Stimulated activated CD8-positive, alpha-beta memory T cell treated with anti-CD3 and anti-CD28 coated beads, Interleukin-12 subunit alpha, Interleukin-12 subunit beta, amount 100 ng/mL, for 24 hours (primary cell): ENCODE results near the gene EIF4G1.
"Not testable (repeated sequence)": the region's sequence is repeated elsewhere in the genome, so short reads cannot be mapped to it uniquely, and the experiment has no call there.

ENCODE experiments used
- DNase-seq: peaks from one replicate; pipeline ENCODE4 v3.0.0-alpha.2; 2020; ENCODE audit errors: extremely low read depth

Gene EIF4G1

DNA sequence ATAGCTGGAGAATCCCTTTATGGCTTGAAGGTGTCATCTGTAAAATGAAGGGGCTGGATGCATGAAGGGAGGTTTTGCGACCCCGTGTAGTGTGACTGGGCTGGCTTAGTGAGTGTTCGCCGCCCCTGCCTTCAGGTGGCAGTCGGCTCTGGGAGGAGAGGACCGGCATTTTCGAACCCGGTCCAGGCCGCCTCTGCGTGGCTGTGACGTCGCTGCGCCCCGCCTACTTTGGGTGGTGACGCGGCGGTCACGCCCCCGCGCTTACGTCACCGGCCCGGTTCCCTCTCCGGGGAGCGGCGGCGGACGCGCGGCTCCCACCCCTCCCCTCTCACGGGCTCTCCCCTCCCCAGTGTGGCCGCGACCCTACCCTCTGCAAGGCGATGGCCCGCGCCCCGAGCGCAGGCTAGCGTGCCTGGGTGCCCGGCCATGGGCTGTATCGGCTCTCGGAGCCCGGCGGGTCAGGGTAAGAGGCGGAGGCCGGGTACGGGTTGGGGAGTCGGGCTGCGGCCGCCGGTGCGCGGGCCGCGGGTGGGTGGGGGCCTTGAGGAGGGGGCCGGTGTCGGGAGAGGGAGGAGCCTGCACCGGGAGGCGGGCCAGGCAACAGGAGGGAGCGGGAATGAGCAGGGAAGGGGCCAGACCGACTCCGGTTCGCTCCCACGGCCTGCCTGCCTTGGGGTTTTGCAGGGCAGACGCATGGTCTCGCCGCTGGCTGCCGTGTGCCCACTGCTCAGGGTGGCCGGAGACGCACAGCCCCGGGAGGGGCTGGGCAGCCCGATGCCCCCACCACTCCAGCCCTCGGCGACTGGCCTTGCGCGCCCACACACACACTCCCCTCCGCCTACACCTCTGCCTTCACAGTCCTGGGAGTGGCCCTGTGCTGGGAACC is 21.5 kb downstream of the EIF4G1 start:
- peak; percentile 51 for DNase-seq

DNA sequence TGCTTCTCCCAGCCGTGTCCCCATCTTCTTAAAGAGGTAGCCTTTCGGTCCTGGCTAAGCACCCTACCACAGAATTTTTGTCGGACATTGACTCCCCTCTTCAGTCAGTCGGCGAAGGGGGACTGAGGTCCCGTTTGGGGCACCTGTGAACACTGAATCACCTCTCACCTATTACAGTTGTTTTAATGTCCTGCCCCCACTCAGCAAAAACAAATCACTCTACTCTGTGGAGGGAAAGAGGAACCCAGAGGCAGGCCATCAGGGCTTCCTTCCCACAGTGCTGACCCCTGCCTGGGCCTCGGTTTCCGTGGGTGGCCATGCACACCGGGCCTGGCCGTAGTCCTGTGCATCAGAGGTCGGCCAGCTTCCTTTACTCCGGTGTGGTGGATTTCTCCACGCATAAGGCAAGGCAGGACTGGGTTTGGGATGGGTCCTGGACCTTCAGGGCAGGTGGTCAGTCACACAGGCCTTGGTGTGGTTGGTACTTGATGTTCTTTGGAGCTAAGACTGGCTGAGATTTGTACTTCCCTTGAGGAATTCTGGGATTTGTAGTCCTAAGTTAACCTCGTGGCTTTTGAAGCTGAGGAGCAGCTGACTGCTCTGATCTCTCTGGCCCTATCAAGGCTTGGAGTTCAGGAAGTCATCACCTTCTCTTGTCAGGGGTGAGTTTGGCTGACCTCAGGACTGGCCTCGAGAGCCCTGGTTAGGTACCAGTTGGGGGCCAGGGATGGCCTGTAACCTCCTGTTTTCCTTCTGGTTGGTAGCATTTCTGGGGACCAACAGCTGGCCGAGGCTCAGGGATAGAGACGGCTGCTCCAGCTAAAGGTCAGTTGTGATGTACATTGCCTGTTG is 22.4 kb downstream of the EIF4G1 start:
- no peak for DNase-seq

DNA sequence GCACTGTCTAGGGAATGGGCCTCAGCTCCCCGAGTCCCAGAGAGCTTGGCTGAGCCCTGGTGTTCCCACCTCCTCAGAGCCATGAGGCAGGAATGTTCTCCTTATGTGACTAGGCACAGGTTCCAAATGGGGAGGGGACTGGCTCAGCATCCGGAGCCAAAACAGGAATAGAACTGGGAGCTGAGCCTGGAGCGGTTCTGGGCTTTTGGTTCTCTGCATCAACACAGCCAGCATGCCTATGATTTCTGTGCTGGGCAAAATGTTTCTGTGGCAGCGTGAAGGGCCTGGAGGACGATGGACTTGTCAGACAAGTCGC is 23.0 kb downstream of the EIF4G1 start, which contains the start of gene FAM131A:
Gene FAM131A, plus strand, starts transcription at position 202 of the 316 bp plus-strand sequence. Its CDS starts 31 bp downstream, at position 233.
- DNase-seq = no peak

DNA sequence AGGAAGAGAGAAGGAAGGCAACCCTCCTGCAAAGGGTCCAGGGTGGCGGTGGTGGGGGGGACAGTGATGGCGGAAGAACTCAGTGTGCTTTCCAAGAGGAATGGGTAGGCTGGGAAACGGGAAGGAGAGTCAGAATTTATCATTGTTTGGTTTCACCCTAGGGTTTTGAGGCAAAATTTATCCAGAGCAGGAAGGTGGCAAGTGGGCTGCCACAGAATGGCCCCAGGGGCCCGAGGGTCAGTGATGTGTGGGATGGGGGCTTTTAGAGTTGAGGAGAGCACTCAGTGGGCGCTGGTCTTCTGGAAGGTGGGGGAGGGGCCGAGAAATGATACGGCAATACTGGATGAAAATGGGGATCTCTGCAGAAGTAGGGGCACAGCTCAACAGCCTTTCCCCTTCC is 23.6 kb downstream of the EIF4G1 start:
- no peak for DNase-seq

DNA sequence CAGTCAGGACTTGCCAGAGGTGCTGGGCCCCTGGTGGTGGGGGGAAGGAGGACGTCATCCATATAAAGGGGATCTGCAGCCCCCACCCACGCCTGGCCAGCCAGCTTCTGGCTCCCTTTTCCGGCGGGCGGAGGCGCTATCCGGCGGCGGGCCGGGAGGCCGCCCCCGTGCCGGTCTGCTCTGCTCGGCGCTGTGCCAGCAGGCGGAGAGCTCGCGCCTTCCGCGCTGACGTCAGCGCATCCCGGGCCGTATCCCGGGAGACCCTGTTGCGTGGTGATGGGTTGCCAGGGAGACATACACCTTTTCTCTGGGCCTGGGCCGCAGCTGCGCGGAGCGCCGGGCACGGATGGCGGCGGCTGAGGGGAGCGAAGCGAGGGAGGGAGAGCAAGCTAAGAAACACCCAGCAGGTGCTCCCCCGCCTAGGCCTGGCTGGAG is 24.1 kb downstream of the EIF4G1 start:
- DNase-seq = no peak

DNA sequence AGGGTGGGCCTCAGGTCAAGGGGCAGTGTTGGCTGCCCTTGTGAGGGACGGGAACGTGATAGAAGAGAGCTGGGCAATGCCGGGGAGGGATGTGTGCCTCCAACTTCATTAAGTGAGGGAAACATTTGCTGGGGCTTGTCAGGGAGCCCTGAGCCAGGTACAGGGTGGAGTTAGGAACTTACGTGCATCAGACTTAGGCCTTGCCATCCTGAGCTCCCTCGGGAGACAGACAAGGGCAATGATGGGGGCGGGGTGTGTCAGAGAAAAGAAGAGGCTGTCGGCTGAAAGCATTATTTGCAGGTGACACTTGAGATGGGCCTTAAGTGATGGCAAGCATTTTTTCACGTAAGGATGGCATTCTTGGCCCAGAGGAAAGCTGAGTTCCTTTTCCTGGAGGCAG is 24.6 kb downstream of the EIF4G1 start:
- DNase-seq = no peak

DNA sequence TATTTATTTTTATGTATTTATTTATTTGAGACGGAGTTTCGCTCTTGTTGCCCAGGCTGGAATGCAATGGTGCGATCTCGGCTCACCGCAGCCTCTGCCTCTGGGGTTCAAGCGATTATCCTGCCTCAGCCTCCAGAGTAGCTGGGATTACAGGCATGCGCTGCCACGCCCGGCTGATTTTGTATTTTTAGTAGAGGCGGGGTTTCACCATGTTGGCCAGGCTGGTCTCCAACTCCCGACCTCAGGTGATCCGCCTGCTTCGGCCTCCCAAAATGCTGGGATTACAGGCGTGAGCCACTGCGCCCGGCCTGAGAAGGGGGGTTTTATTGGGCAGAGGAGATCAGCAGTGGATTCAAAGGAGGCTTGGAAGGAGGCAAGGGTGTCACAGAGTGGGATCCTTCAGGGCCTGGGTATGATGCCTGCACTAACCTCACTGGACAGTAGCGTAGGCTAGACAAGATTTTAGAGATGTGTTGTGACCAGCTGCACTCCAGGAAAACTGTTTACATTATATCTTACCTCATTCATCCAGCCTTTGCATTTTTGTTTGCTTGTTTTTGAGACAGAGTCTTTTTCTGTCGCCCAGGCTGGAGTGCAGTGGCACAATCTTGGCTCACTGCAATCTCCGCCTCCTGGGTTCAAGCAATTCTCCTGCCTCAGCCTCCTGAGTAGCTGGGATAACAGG is 25.2 kb downstream of the EIF4G1 start:
- DNase-seq = not testable (repeated sequence)

DNA sequence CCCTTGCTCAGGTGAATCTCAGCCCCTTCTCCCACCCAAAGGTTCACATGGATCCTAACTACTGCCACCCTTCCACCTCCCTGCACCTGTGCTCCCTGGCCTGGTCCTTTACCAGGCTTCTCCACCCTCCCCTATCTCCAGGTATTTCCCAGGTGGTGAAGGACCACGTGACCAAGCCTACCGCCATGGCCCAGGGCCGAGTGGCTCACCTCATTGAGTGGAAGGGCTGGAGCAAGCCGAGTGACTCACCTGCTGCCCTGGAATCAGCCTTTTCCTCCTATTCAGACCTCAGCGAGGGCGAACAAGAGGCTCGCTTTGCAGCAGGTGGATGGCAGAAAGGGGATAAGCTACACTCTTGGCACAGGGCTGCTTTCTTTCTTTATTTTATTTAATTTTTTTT is 27.5 kb downstream of the EIF4G1 start:
- no peak for DNase-seq

DNA sequence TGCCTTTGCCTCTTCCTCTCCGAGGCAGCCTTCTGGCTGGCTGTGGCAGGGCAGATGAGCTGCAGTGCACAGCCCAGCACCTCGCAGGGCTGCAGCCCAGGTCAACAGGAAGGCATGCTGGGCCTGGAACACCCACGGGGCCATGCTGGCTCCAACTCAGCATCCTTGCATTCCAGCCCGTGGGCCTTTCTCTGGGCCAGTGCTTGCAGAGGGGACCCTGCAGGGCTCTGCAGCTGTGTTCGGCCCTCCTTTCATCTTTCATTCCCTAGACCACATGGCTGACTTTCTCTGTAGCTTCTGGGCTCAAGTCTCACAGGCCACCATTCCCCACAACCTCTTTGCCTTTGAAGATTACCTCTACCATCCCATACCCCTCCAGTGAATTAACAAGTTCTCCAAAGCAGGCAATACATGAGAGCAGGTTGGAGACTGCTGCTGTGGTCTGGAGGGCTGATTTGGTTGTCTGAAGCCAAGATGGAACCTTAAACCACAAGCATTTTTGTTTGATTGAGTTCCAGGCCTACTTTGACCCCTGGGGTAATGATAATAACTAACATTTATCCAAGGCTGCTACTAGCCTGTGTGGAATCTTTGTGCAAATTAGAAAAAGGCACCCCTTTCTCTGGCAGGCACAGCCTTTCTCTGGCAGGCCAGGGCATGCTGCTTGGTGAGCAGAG is 28.9 kb downstream of the EIF4G1 start:
- DNase-seq = no peak

DNA sequence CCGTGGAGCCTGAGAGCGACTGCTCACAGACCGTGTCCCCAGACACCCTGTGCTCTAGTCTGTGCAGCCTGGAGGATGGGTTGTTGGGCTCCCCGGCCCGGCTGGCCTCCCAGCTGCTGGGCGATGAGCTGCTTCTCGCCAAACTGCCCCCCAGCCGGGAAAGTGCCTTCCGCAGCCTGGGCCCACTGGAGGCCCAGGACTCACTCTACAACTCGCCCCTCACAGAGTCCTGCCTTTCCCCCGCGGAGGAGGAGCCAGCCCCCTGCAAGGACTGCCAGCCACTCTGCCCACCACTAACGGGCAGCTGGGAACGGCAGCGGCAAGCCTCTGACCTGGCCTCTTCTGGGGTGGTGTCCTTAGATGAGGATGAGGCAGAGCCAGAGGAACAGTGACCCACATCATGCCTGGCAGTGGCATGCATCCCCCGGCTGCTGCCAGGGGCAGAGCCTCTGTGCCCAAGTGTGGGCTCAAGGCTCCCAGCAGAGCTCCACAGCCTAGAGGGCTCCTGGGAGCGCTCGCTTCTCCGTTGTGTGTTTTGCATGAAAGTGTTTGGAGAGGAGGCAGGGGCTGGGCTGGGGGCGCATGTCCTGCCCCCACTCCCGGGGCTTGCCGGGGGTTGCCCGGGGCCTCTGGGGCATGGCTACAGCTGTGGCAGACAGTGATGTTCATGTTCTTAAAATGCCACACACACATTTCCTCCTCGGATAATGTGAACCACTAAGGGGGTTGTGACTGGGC is 30.3 kb downstream of the EIF4G1 start:
- DNase-seq = no peak

DNA sequence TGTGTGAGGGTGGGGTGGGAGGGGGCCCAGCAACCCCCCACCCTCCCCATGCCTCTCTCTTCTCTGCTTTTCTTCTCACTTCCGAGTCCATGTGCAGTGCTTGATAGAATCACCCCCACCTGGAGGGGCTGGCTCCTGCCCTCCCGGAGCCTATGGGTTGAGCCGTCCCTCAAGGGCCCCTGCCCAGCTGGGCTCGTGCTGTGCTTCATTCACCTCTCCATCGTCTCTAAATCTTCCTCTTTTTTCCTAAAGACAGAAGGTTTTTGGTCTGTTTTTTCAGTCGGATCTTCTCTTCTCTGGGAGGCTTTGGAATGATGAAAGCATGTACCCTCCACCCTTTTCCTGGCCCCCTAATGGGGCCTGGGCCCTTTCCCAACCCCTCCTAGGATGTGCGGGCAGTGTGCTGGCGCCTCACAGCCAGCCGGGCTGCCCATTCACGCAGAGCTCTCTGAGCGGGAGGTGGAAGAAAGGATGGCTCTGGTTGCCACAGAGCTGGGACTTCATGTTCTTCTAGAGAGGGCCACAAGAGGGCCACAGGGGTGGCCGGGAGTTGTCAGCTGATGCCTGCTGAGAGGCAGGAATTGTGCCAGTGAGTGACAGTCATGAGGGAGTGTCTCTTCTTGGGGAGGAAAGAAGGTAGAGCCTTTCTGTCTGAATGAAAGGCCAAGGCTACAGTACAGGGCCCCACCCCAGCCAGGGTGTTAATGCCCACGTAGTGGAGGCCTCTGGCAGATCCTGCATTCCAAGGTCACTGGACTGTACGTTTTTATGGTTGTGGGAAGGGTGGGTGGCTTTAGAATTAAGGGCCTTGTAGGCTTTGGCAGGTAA is 31.1 kb downstream of the EIF4G1 start:
- no peak for DNase-seq

DNA sequence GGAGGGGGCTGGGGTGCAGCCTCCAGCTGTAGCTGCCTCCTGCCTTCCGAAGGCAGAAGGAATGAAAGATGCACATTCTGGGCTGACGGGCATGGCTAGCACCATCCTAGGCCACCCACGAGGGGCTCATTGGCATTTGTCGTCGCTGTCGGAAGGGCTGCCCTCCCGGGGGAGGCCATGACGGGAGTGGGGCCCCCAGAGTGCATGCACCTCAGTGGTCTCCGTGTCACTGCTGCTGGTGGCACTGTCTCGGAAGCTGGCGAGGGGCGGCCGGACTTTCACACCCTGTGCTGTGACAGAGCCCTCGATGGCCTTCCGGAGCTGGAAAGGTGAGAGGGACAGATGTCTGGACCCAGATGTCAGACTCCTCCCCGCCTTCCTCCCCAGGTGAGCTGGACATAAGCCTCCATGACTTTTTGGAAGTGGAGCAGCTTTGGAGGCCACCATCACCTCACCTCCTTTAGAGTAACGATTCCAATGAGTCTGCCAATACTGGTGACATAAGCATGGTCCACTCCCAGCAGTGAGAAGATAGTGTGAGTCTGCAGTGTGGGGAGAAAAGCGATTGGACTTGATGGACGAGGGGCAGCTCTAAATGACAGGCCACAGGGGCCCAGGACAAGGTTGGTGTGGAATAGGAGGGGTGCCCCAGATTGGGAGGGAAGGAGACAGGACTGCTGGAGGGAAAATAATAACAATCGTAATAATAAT is 32.2 kb downstream of the EIF4G1 start:
- DNase-seq = no peak

DNA sequence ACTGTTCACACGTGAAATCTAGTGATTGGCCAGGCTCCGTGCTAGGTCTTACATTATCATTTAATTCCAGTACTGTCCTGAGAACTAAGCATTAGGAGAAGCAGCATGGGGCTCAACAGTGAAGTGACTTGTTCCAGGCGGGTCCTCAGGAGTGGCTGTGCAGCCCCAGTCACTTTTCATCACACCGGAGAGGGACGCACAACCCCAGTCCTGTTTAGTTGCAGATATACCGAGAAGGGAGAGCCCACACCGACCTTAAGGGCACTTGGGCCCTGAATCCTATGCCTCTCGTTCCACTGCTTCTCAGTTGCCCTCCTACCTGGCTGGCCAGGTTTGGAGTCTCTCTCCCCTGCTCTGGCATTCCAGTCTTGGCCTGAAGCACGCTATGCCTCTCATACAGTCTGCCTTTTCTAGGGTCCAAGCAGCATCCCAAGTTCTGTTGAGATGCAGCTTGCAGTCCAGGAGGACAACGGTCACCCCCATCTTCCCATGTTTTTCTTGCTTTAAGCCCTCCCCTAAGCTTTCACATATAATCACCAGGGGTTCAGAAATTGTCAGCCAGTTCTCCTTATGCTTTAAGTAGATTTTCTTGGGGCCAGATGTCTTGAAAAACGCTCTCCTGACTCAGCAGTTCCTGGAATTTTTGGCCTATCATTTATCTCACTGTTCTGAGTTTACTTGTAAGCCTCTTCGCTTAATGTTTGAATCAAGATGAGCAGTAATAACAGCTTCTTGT is 33.1 kb downstream of the EIF4G1 start:
- no peak for DNase-seq

DNA sequence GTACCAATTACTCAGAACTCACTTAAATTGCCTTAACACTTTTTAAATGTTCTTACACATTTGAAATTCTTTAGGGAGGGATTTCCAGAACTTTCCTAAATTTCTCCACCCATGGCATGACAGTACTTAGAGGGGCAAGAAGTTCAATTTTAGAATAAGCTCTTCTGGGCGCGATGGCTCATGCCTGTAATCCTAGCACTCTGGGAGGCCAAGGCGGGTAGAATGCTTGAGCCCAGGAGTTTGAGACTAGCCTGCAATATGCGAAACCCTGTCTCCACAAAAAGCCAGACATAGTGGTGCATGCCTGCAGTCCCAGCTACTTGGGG is 33.6 kb downstream of the EIF4G1 start:
- DNase-seq = no peak

DNA sequence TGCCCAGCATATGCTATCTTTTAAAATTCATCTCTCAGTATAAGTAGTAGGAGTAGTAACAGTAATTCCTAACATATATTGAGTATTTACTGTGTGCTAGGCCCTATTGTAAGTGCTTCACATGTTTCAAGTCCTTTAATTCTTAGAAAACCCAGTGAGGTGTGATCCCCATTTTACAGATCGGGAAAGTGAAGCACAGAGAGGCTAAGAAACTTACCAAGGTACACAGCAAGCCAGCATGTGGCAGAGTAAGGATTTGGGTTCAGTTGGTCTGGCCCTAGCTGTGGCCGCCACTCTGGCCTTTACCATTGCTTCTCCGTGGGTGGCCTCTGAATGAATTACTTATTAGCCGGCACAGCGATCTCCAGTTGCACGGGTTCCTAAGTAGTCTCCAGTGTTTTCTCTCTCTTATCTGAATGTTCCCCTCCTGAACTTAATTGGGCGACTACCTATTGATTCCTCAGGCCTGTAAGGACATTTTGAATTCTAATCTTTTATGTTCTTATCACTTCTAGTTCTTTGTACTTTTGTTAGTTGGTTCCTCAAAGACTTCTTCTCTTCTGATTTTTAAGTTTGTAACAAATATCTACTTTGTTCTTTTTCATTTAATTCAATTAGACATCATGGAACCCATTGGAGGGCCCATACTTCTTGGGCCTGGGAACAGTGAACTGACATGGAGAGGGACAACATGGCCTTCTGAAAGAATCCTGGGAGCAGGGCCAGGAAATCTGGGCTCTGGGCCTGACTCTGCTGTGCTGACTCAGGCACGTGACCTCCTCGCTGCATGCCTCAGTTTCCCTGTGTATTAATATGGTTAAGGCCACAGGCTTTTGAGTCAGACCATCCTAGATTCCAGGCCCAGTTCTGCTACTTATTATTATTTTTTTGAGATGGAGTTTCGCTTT is 35.4 kb downstream of the EIF4G1 start:
- no peak for DNase-seq

DNA sequence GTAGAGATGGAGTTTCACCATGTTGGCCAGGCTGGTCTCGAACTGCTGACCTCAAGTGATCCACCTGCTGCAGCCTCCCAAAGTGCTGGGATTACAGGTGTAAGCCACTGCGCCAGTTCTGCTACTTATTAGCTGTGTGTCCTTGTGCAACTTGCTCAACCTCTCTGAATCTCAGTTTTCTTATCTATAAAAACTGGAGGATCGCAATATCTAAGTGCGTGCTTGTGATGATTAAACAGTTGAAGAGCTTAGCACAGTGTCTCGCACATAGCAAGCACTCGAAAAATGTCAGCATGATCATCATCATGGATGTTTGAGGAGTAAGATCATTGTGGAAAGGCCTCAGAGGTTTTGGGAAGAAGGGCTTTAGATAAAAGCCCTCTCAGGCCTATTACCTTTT is 36.2 kb downstream of the EIF4G1 start:
- DNase-seq = no peak

DNA sequence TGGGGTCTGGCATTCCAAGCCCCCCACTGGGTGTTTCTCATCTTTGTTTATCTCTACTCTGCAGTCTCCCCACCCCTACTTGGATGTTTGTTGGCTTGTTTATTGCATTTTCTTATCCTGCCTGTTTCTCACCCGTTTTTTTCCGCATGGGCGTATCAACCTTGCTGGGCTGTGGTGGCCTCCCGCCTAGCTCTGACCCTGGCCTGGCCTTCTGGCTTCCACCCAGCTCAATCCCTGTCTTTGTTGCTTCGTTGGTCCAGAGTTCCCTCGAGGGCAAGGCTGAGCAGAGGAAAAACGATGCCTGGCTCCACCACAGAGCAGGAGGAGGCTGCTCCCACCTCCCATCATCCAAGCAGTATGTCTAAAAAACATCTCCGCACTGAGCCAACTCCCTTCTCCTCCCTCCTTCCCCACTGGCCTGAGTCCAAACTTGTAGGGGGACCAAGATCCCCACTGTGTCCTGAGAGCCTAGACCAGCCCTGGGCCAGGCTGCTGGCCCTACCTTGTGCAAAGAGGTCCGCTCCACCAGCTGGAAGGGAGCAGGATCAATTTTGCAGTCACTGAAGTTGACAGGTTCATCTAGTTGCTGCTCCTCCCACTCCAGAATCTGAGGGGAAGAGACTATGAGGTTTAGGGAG is 37.2 kb downstream of the EIF4G1 start:
- no peak for DNase-seq
